ENCODE measurements around the gene TTC12.

Gene TTC12

DNA sequence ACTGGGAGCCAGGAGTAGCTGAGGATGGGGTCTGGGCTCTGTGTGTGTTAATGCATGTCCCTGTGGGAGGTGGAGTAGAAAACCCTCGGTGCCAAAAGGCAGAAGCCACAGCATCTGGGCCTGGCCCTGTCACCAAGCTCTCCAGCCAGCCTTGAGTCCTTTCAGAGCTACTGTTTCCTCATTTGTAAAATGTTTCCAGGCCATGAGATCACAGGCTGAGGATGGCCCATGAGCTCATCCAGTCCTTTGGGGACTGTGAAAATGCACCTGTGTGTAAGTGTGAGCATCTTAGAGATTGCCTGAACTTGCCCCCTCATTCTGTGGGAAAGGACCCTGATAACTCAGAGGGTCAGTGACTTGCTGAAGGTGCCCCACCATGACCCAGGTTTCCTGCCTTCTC, 82.3 kb downstream of the TTC12 start:
- TF ChIP-seq, protein P1, sequence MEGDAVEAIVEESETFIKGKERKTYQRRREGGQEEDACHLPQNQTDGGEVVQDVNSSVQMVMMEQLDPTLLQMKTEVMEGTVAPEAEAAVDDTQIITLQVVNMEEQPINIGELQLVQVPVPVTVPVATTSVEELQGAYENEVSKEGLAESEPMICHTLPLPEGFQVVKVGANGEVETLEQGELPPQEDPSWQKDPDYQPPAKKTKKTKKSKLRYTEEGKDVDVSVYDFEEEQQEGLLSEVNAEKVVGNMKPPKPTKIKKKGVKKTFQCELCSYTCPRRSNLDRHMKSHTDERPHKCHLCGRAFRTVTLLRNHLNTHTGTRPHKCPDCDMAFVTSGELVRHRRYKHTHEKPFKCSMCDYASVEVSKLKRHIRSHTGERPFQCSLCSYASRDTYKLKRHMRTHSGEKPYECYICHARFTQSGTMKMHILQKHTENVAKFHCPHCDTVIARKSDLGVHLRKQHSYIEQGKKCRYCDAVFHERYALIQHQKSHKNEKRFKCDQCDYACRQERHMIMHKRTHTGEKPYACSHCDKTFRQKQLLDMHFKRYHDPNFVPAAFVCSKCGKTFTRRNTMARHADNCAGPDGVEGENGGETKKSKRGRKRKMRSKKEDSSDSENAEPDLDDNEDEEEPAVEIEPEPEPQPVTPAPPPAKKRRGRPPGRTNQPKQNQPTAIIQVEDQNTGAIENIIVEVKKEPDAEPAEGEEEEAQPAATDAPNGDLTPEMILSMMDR (IDR thresholded peaks at IDR 0.05; ENCODE audit: poor library complexity, severe bottlenecking): no peak
- no peaks in the 10 kb centered on the region for H3K9me3 ChIP-seq (ENCODE audit: severe bottlenecking)
- H3K27ac ChIP-seq (ENCODE audit: poor library complexity, severe bottlenecking): no peak overlapping the region
- no peak overlapping the region for H3K4me3 ChIP-seq (ENCODE audit: severe bottlenecking)
- no peaks in the 10 kb centered on the region for H3K27me3 ChIP-seq (ENCODE audit: insufficient read depth, poor library complexity, severe bottlenecking)
- ATAC-seq (ENCODE audit: low read depth) (no peak), DNase-seq (ENCODE audit: low spot score) (no peak)
- H3K36me3 ChIP-seq (ENCODE audit: low read depth): no peaks in the 10 kb centered on the region
- peaks cover 6% of the 10 kb centered on the region for H3K4me1 ChIP-seq (ENCODE audit: insufficient read depth, poor library complexity, severe bottlenecking)

DNA sequence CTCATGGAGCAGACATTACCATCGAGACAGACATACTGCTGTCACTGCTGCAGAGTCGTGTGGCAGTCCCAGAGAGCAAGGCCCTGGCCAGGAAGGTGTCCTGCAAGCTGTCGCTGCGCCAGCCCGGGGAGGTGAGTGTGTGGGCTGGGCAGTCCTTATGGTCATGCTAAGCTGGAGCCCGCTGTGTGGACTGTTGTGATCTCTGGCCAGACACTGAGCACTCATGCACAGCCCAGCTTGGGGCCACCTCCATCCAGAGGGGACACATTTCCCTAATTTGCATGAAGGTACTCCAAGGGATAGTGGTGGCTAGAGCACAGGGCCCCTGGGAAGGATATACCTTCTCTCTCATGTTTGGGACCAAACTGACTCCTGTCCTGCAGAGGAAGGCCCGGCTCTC, 82.8 kb downstream of the TTC12 start:
- no peaks in the 10 kb centered on the region for H3K27me3 ChIP-seq (ENCODE audit: insufficient read depth, poor library complexity, severe bottlenecking)
- H3K4me1 ChIP-seq (ENCODE audit: insufficient read depth, poor library complexity, severe bottlenecking): peaks cover 8% of the 10 kb centered on the region
- no peak overlapping the region for H3K27ac ChIP-seq (ENCODE audit: poor library complexity, severe bottlenecking)
- no peak overlapping the region for H3K4me3 ChIP-seq (ENCODE audit: severe bottlenecking)
- H3K36me3 ChIP-seq (ENCODE audit: low read depth): no peaks in the 10 kb centered on the region
- ATAC-seq (ENCODE audit: low read depth): no peak
- TF ChIP-seq, protein P1 (IDR thresholded peaks at IDR 0.05; ENCODE audit: poor library complexity, severe bottlenecking): no peak
- H3K9me3 ChIP-seq (ENCODE audit: severe bottlenecking): no peaks in the 10 kb centered on the region
- no peak for DNase-seq (ENCODE audit: low spot score)

DNA sequence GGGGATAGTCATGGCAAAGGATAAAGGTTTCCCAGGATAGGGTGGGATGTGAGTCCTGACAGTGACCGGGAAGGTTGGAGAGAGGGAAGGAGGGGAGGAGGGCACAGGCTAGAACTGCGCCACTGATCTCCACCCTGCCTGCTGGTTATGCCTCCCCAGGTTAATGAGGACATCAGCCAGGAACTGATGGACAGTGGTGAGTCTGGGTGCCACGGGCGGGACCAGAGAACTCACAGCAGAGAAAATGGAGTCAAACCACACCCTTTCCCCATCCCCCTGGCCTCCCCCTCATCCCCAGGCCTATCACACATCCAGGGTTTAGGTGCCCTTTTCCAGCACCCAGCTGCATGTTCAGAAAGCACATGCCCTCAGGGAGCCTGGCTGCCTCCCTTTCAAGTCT, 83.4 kb downstream of the TTC12 start:
- Histone ChIP-seq H3K4me1 (ENCODE audit: insufficient read depth, poor library complexity, severe bottlenecking) (peaks cover 8% of the 10 kb centered on the region), H3K4me3 (ENCODE audit: severe bottlenecking) (no peak overlapping the region), H3K36me3 (ENCODE audit: low read depth) (no peaks in the 10 kb centered on the region), H3K27me3 (ENCODE audit: insufficient read depth, poor library complexity, severe bottlenecking) (no peaks in the 10 kb centered on the region), H3K27ac (ENCODE audit: poor library complexity, severe bottlenecking) (no peak overlapping the region), H3K9me3 (ENCODE audit: severe bottlenecking) (no peaks in the 10 kb centered on the region)
- no peak for ATAC-seq (ENCODE audit: low read depth)
- TF ChIP-seq, protein P1 (IDR thresholded peaks at IDR 0.05; ENCODE audit: poor library complexity, severe bottlenecking): no peak
- DNase-seq (ENCODE audit: low spot score): no peak

DNA sequence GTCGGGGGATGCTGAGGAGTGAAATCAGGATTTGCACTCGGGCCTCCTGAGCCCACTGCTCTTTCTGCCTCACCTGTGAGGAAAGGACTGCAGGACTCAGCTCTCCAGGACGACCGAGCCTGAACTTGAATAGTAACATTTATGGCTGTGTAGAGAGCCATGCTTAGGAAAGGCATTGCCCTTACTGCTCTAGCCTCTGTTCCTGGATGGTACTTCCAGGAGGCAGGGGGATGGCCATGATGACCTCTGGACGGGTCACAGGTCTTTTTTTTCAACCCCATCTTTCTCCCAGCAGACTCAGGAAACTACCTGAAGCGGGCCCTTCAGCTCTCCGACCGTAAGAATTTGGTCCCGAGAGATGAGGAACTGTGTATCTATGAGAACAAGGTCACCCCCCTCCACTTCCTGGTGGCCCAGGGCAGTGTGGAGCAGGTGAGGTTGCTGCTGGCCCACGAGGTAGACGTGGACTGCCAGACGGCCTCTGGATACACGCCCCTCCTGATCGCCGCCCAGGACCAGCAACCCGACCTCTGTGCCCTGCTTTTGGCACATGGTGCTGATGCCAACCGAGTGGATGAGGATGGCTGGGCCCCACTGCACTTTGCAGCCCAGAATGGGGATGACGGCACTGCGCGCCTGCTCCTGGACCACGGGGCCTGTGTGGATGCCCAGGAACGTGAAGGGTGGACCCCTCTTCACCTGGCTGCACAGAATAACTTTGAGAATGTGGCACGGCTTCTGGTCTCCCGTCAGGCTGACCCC, 84.5 kb downstream of the TTC12 start:
- Histone ChIP-seq H3K27me3 (ENCODE audit: insufficient read depth, poor library complexity, severe bottlenecking) (no peaks in the 10 kb centered on the region), H3K9me3 (ENCODE audit: severe bottlenecking) (no peaks in the 10 kb centered on the region), H3K36me3 (ENCODE audit: low read depth) (no peaks in the 10 kb centered on the region), H3K27ac (ENCODE audit: poor library complexity, severe bottlenecking) (no peak overlapping the region), H3K4me1 (ENCODE audit: insufficient read depth, poor library complexity, severe bottlenecking) (peaks cover 8% of the 10 kb centered on the region), H3K4me3 (ENCODE audit: severe bottlenecking) (no peak overlapping the region)
- TF ChIP-seq, protein P1 (IDR thresholded peaks at IDR 0.05; ENCODE audit: poor library complexity, severe bottlenecking): no peak
- DNase-seq (ENCODE audit: low spot score) (no peak), ATAC-seq (ENCODE audit: low read depth) (no peak)

DNA sequence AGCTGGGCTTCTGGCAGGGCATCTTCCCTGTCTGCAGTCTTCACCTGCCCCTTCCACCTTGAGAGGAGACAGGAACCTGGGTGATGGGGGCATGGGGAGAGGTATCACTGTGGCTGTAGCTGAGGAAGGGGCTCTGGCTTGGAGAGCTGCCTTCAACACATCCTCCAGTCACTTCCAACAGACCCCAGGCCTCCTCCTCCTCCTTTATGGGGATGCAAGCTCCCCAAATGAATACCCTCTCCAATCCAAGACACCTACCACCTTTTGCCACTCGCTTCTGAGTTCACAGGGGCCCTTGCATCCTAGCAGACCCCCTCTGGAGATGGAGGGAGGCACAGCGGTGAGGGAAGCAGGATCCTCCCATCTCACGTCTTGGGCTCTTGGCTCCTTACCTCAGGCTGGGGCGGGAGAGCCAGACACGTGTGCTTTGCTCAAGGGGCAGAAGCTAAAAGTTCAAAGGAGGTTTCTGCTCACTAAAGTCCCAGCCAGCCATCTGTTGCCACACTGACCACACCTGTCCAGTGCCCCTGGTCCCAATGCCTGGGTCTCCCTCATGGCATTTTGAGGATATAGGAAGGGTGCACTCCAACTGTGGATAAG, 86.3 kb downstream of the TTC12 start:
- Histone ChIP-seq H3K27ac (ENCODE audit: poor library complexity, severe bottlenecking) (peak overlapping the region; percentile 11), H3K9me3 (ENCODE audit: severe bottlenecking) (no peaks in the 10 kb centered on the region), H3K36me3 (ENCODE audit: low read depth) (no peaks in the 10 kb centered on the region), H3K27me3 (ENCODE audit: insufficient read depth, poor library complexity, severe bottlenecking) (no peaks in the 10 kb centered on the region), H3K4me3 (ENCODE audit: severe bottlenecking) (no peak overlapping the region), H3K4me1 (ENCODE audit: insufficient read depth, poor library complexity, severe bottlenecking) (peaks cover 14% of the 10 kb centered on the region)
- ATAC-seq (ENCODE audit: low read depth): no peak
- TF ChIP-seq, protein P1 (IDR thresholded peaks at IDR 0.05; ENCODE audit: poor library complexity, severe bottlenecking): no peak
- DNase-seq (ENCODE audit: low spot score): no peak

All from RWPE2 (cell line).